ENCODE results near the gene CLSTN3. TPM values are rescaled to one million over a fixed set of nuclear protein-coding genes. Genes with fewer than 3 reads are reported as not detected.
A peak's percentile ranks its signal among the peaks of the same experiment; 100 is the strongest.

CLSTN3 gene
- total RNA-seq, 4 donors from 2014 or later = 18.0 to 53.4 (median 37.3) TPM

GRCh38 chr12:7137908-7138307, 7.7 kb downstream of the CLSTN3 start:
- Histone ChIP-seq H3K9me3 (no peaks in the 10 kb centered on the region), H3K27me3 (no peaks in the 10 kb centered on the region), H3K4me1 (no peaks in the 10 kb centered on the region), H3K4me3 (replicated peaks in 1 of 3) (no peak overlapping the region), H3K36me3 (peaks cover 11 to 12% of the 10 kb centered on the region in 2 donors), H3K27ac (no peak overlapping the region)
- DNase-seq = no peak
- WGBS, 2 donors = 70 to 73% methylated on average over 4 of the region's 4 CpGs
- intact Hi-C loops (cut with DNase I) = no loop called here
- no peak for TF ChIP-seq POLR2A (IDR thresholded peaks at IDR 0.05)
- TF ChIP-seq, protein P1, sequence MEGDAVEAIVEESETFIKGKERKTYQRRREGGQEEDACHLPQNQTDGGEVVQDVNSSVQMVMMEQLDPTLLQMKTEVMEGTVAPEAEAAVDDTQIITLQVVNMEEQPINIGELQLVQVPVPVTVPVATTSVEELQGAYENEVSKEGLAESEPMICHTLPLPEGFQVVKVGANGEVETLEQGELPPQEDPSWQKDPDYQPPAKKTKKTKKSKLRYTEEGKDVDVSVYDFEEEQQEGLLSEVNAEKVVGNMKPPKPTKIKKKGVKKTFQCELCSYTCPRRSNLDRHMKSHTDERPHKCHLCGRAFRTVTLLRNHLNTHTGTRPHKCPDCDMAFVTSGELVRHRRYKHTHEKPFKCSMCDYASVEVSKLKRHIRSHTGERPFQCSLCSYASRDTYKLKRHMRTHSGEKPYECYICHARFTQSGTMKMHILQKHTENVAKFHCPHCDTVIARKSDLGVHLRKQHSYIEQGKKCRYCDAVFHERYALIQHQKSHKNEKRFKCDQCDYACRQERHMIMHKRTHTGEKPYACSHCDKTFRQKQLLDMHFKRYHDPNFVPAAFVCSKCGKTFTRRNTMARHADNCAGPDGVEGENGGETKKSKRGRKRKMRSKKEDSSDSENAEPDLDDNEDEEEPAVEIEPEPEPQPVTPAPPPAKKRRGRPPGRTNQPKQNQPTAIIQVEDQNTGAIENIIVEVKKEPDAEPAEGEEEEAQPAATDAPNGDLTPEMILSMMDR (IDR thresholded peaks at IDR 0.05) = no peak

- H3K4me3 ChIP-seq (replicated peaks in 1 of 3) = no peak overlapping the region
- no peaks in the 10 kb centered on the region for H3K4me1 ChIP-seq
- H3K27ac ChIP-seq = no peak overlapping the region
- intact Hi-C loops (cut with DNase I) = no loop called here
- peaks cover 4 to 11% of the 10 kb centered on the region in 2 donors for H3K36me3 ChIP-seq
- no peaks in the 10 kb centered on the region for H3K27me3 ChIP-seq
- no peaks in the 10 kb centered on the region for H3K9me3 ChIP-seq
- no peak for TF ChIP-seq POLR2A (IDR thresholded peaks at IDR 0.05)
- TF ChIP-seq, protein P1 (IDR thresholded peaks at IDR 0.05) = no peak
- WGBS, 2 donors = 96 to 97% methylated on average over 2 of the region's 2 CpGs
- DNase-seq = no peak
These were observed 9.0 kb downstream of the CLSTN3 start for GRCh38 chr12:7139200-7139599.

GRCh38 chr12:7141351-7142005, 11.3 kb downstream of the CLSTN3 start:
- intact Hi-C loops (cut with DNase I) = loop anchor here (5.0 kb wide), 1 partner anchor 46 kb away; the partner anchor contains the start of gene PEX5
- TF ChIP-seq POLR2A (IDR thresholded peaks at IDR 0.05) = no peak
- TF ChIP-seq, protein P1 (IDR thresholded peaks at IDR 0.05) = no peak
- no peaks in the 10 kb centered on the region for H3K9me3 ChIP-seq
- H3K4me3 ChIP-seq (replicated peaks in 1 of 3) = no peak overlapping the region
- no peak for DNase-seq
- H3K4me1 ChIP-seq = no peaks in the 10 kb centered on the region
- H3K27ac ChIP-seq = no peak overlapping the region
- 90 to 98% methylated on average over 7 of the region's 7 CpGs for WGBS, 2 donors
- peaks cover 5 to 7% of the 10 kb centered on the region in 2 donors for H3K36me3 ChIP-seq
- H3K27me3 ChIP-seq = no peaks in the 10 kb centered on the region

- TF ChIP-seq, protein P1 (IDR thresholded peaks at IDR 0.05) = peak in 5 of 6 experiments; percentile 27 to 63 (median 46)
- TF ChIP-seq POLR2A (IDR thresholded peaks at IDR 0.05) = no peak
- 72 to 81% methylated on average over 5 of the region's 5 CpGs for WGBS, 2 donors
- intact Hi-C loops (cut with DNase I) = loop anchor here (5.0 kb wide), 1 partner anchor 45 kb away; the partner anchor contains the start of gene PEX5
- H3K4me1 ChIP-seq = no peaks in the 10 kb centered on the region
- no peaks in the 10 kb centered on the region for H3K9me3 ChIP-seq
- no peak overlapping the region for H3K4me3 ChIP-seq (replicated peaks in 1 of 3)
- no peaks in the 10 kb centered on the region for H3K27me3 ChIP-seq
- no peak overlapping the region for H3K27ac ChIP-seq
- DNase-seq = peak; percentile 48 to 51
- peaks cover 0 to 10% of the 10 kb centered on the region in 2 donors for H3K36me3 ChIP-seq
These were observed 12.0 kb downstream of the CLSTN3 start for GRCh38 chr12:7142056-7142644.

Measured in thyroid gland (tissue), 4 donors.